Right atrium auricular region (tissue), 2 donors: ENCODE measurements around the gene PRLR. TPM values are rescaled to one million over a fixed set of nuclear protein-coding genes. Genes with fewer than 3 reads are reported as not detected.

ENCODE experiments used
- DNase-seq: peaks from one replicate; pipeline ENCODE4 v3.0.0-alpha.2; 2019; ENCODE audit warnings: low spot score
- H3K27ac ChIP-seq, 2 donors: fragments of 200-600 bp; sonication (generic); 1 replicate in 1 of 2; 2 replicates in 1 of 2; pipeline ENCODE4 v1.5.1; 2016 to 2019
- H3K27me3 ChIP-seq, 2 donors: fragments of 200-600 bp; sonication (generic); one replicate each; pipeline versions ENCODE4 v1.5.1 to v1.6.0; 2017 to 2019
- H3K36me3 ChIP-seq: fragments of 200-600 bp; sonication (generic); one replicate; pipeline ENCODE4 v1.5.1; 2016
- H3K4me1 ChIP-seq, 2 donors: fragments of 200-600 bp; sonication (generic); one replicate each; pipeline versions ENCODE4 v1.5.1 to v1.6.0; 2017 to 2019
- H3K4me3 ChIP-seq, 2 donors: fragments of 200-600 bp; sonication (generic); 1 replicate in 1 of 2; 2 replicates in 1 of 2; pipeline ENCODE4 v1.5.1; 2017 to 2019; ENCODE audit warnings: mild to moderate bottlenecking in 1 of 2, moderate library complexity in 1 of 2
- H3K9me3 ChIP-seq, 2 donors: fragments of 200-600 bp; sonication (generic); one replicate each; pipeline ENCODE4 v1.5.1; 2019
- total RNA-seq, 2 donors: library from RNA; depleted of rRNA; stranded (reverse); fragments of >200 nt; gene quantifications; one replicate each; pipeline ENCODE4 v1.1.0, GENCODE V29; 2016
- TF ChIP-seq, protein P1 (sequence below), 2 donors: fragments of 200-600 bp; sonication (generic); IDR thresholded peaks; one replicate each; pipeline ENCODE4 v1.5.1; 2019; ENCODE audit warnings: antibody characterized with exemption in 2 of 2

Gene PRLR
- total RNA-seq, 2 donors from 2014 or later: 0.15 to 0.31 TPM

DNA sequence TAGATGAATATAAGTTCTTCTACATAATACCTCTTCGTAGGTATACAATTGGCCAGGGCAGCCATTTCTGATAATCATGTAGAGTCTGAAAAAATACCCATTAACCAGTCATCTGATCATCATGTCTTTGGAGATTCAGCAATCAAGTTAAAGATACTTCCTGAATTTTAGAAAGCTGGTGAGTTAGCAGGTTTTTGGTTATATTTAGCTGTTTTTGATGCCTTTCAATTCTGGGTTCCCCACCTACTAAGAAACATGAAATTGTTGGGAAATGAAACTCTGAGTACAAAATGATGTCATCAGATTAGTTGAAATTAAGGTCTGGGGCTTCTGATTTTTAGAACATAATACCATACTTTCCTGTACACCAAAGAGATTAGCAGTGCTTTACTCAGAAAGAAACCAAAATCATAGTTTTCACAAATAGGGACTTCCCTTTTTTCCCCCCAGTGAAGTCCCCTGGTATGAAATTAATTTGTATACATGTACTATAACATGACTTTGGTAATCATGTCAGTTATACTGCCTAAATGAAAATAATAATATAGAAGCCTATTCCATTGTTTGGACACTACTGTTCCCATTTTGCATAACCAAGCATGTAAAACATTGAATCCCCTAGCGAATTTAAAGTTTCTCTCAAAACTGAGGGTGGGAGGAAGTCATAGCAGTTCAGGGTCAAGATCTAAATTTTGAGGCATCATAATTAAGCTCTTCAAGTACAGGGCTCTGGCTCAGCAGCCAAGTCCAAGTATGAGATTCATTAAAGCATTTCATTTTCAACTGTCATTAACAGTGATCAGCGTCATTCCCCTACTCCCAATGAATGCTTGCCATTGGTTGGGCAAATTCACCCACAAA is 17.9 kb downstream of the PRLR start:
- no peaks in the 10 kb centered on the region for H3K36me3 ChIP-seq
- H3K4me3 ChIP-seq: no peak overlapping the region
- no peaks in the 10 kb centered on the region for H3K4me1 ChIP-seq
- H3K27me3 ChIP-seq: no peaks in the 10 kb centered on the region
- H3K27ac ChIP-seq: no peak overlapping the region
- TF ChIP-seq, protein P1, sequence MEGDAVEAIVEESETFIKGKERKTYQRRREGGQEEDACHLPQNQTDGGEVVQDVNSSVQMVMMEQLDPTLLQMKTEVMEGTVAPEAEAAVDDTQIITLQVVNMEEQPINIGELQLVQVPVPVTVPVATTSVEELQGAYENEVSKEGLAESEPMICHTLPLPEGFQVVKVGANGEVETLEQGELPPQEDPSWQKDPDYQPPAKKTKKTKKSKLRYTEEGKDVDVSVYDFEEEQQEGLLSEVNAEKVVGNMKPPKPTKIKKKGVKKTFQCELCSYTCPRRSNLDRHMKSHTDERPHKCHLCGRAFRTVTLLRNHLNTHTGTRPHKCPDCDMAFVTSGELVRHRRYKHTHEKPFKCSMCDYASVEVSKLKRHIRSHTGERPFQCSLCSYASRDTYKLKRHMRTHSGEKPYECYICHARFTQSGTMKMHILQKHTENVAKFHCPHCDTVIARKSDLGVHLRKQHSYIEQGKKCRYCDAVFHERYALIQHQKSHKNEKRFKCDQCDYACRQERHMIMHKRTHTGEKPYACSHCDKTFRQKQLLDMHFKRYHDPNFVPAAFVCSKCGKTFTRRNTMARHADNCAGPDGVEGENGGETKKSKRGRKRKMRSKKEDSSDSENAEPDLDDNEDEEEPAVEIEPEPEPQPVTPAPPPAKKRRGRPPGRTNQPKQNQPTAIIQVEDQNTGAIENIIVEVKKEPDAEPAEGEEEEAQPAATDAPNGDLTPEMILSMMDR (IDR thresholded peaks at IDR 0.05): no peak
- no peaks in the 10 kb centered on the region for H3K9me3 ChIP-seq
- DNase-seq: no peak

DNA sequence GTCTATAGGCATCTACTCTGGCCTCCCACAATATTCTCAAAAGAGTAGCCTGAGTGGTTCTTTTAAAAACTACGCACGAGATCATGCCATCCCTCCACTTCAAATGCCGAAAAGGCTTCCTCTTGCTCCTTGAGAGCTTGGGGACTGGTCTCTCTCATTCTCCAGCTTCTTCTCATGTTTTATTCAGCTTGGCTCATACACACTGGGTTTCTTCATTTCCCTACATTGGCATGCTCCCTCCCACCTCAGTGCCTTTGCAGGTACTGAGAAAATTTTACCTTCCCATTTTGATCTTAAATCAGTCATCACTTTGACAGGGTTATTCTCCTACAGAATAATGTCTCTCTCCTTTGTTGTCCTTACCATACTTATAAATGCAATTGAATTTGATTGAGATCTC is 20.4 kb downstream of the PRLR start:
- H3K27me3 ChIP-seq: no peaks in the 10 kb centered on the region
- H3K36me3 ChIP-seq: no peaks in the 10 kb centered on the region
- H3K4me3 ChIP-seq: no peak overlapping the region
- H3K4me1 ChIP-seq: no peaks in the 10 kb centered on the region
- TF ChIP-seq, protein P1 (IDR thresholded peaks at IDR 0.05): no peak
- no peak for DNase-seq
- H3K9me3 ChIP-seq: no peaks in the 10 kb centered on the region
- H3K27ac ChIP-seq: no peak overlapping the region

DNA sequence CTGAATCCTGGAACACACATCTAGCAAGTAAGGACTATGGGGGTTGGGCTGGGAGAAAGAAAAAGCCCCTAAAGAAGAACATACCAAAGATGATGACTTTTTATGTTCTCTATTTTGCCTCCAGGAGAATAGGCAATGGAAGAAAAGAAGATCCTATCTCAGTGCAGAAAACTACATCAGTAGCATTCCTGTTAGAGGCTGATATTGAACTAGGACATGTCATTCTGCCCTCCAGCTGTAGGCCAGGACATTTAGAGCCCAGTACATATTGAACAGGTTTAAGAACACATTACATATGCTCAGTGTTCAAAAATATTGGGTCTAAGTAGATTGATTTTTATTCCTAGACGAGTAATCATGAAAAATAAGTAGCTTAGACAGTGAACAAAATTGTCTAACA is 24.7 kb downstream of the PRLR start:
- H3K36me3 ChIP-seq: no peaks in the 10 kb centered on the region
- H3K4me1 ChIP-seq: no peaks in the 10 kb centered on the region
- no peak overlapping the region for H3K27ac ChIP-seq
- DNase-seq: no peak
- H3K4me3 ChIP-seq: no peak overlapping the region
- H3K9me3 ChIP-seq: no peaks in the 10 kb centered on the region
- TF ChIP-seq, protein P1 (IDR thresholded peaks at IDR 0.05): no peak
- H3K27me3 ChIP-seq: no peaks in the 10 kb centered on the region

DNA sequence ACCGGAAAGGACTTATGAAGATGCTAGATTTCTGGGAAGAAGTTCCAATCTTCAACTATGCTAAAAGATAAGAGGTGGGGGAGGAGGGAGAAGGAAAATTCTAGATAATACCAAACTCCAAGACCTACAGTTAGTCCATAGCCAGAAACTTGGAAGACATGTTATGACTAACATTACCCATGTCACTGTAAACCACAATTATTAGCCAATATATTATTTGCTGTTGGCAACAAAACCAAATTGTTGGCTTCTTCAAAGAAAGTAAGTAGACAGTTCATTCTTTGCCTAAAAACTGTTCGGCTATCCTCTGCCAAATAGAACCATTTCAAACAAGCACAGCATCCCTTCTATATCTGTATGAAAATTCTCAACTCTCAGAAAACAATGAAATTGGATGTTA is 25.1 kb downstream of the PRLR start:
- no peak for DNase-seq
- H3K27ac ChIP-seq: no peak overlapping the region
- H3K27me3 ChIP-seq: no peaks in the 10 kb centered on the region
- H3K4me1 ChIP-seq: no peaks in the 10 kb centered on the region
- no peak overlapping the region for H3K4me3 ChIP-seq
- TF ChIP-seq, protein P1 (IDR thresholded peaks at IDR 0.05): no peak
- no peaks in the 10 kb centered on the region for H3K9me3 ChIP-seq
- H3K36me3 ChIP-seq: no peaks in the 10 kb centered on the region

DNA sequence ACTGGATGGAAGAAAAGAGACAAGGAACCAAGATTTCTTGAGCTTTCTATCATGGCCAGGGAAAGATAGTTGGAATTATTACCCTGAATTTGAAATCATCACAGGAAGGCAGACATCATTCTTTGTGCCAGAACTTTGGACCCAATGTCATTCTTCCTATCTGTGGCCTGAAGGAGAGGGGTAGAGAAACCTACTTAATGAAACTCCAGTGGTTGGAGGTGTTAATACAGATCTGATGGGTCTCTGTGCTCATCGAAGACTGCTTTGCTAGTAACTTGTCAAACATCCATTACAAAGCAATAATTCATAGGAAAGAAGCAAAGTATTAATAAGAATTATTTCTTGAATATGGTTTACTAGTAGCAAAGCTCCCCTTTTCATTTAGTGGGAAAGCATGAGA is 26.9 kb downstream of the PRLR start:
- Histone ChIP-seq H3K4me1 (peaks cover 0 to 8% of the 10 kb centered on the region in 2 donors), H3K27ac (no peak overlapping the region), H3K27me3 (no peaks in the 10 kb centered on the region), H3K9me3 (no peaks in the 10 kb centered on the region), H3K36me3 (no peaks in the 10 kb centered on the region), H3K4me3 (no peak overlapping the region)
- no peak for DNase-seq
- TF ChIP-seq, protein P1 (IDR thresholded peaks at IDR 0.05): no peak
